Breast epithelium (tissue), 4 donors: ENCODE measurements around the gene CPD. TPM values are rescaled to one million over a fixed set of nuclear protein-coding genes. Genes with fewer than 3 reads are reported as not detected.

ENCODE experiments used
- DNase-seq, 2 donors: peaks; one replicate each; pipeline ENCODE4 v3.0.0-alpha.2; 2019; ENCODE audit warnings: low spot score in 2 of 2
- H3K27ac ChIP-seq, 2 donors: fragments of 200-600 bp; sonication (generic) in 1 of 2; one replicate each; pipeline ENCODE4 v1.5.1; 2016 to 2019; ENCODE audit warnings: mild to moderate bottlenecking in 1 of 2
- H3K27me3 ChIP-seq, 2 donors: fragments of 200-600 bp; sonication (generic) in 1 of 2; one replicate each; pipeline versions ENCODE4 v1.5.1 to v1.6.0; 2017 to 2019; ENCODE audit warnings: control low read depth in 1 of 2, mild to moderate bottlenecking in 1 of 2
- H3K36me3 ChIP-seq: fragments of 200-600 bp; one replicate; pipeline ENCODE4 v1.5.1; 2019
- H3K4me1 ChIP-seq, 2 donors: fragments of 200-600 bp; sonication (generic); one replicate each; pipeline ENCODE4 v1.5.1; 2016 to 2019; ENCODE audit warnings: control low read depth in 1 of 2
- H3K4me3 ChIP-seq, 3 donors: fragments of 200-600 bp; sonication (generic); 1 replicate in 2 of 3; 2 replicates in 1 of 3; pipeline ENCODE4 v1.5.1; 2016 to 2019; ENCODE audit warnings: mild to moderate bottlenecking in 3 of 3, moderate library complexity in 2 of 3
- H3K9me3 ChIP-seq, 2 donors: fragments of 200-600 bp; sonication (generic) in 1 of 2; one replicate each; pipeline ENCODE4 v1.5.1; 2016 to 2019; ENCODE audit warnings: control low read depth in 1 of 2
- CTCF ChIP-seq, 3 donors: fragments of 450-650 bp; IDR thresholded peaks; one replicate each; pipeline ENCODE4 v1.5.1; 2016 to 2017; ENCODE audit warnings: antibody characterized with exemption in 3 of 3, mild to moderate bottlenecking in 3 of 3, moderate library complexity in 3 of 3
- POLR2A ChIP-seq: fragments of 450-650 bp; IDR thresholded peaks from one replicate; pipeline ENCODE4 v1.6.1; 2016; ENCODE audit warnings: antibody characterized with exemption, mild to moderate bottlenecking, moderate library complexity
- POLR2AphosphoS5 ChIP-seq, 3 donors: sonication (generic); formaldehyde crosslinking; IDR thresholded peaks; one replicate each; pipeline ENCODE4 v1.6.1; 2017; ENCODE audit warnings: antibody characterized with exemption in 3 of 3
- intact Hi-C: fragments of 100-400 bp; cut with DNase I; formaldehyde crosslinking; loops from one replicate; pipeline ENCODE4 v1.15.1; 2023; ENCODE audit warnings: low total_unique reads
- total RNA-seq, 3 donors: library from RNA; depleted of rRNA; stranded (reverse); fragments of >200 nt; gene quantifications; one replicate each; pipeline ENCODE4 v1.1.0, GENCODE V29; 2016

The CPD gene
- total RNA-seq, 3 donors from 2014 or later: 74.1 to 110 (median 87.7) TPM

- H3K4me1 ChIP-seq: no peaks in the 10 kb centered on the region
- H3K9me3 ChIP-seq: no peaks in the 10 kb centered on the region
- no peaks in the 10 kb centered on the region for H3K27me3 ChIP-seq
- DNase-seq: no peak
- TF ChIP-seq CTCF (IDR thresholded peaks at IDR 0.05) (no peak), POLR2AphosphoS5 (IDR thresholded peaks at IDR 0.05) (no peak), POLR2A (no peak)
- H3K27ac ChIP-seq: no peak overlapping the region
- intact Hi-C loops: no loop called here
- H3K4me3 ChIP-seq: no peak overlapping the region
- H3K36me3 ChIP-seq: no peaks in the 10 kb centered on the region
These were observed 127.2 kb downstream of the CPD start for GRCh38 chr17:30505868-30506417.

- intact Hi-C loops: no loop called here
- TF ChIP-seq POLR2AphosphoS5 (IDR thresholded peaks at IDR 0.05): no peak
- no peak for TF ChIP-seq CTCF (IDR thresholded peaks at IDR 0.05)
- TF ChIP-seq POLR2A: no peak
- Histone ChIP-seq H3K27me3 (no peaks in the 10 kb centered on the region), H3K9me3 (no peaks in the 10 kb centered on the region), H3K4me3 (no peak overlapping the region), H3K27ac (no peak overlapping the region), H3K4me1 (no peaks in the 10 kb centered on the region), H3K36me3 (no peaks in the 10 kb centered on the region)
- DNase-seq: no peak
These were observed 127.8 kb downstream of the CPD start for GRCh38 chr17:30506481-30506880.

GRCh38 chr17:30513346-30513745, 134.6 kb downstream of the CPD start:
- no peaks in the 10 kb centered on the region for H3K36me3 ChIP-seq
- no peaks in the 10 kb centered on the region for H3K4me1 ChIP-seq
- no peaks in the 10 kb centered on the region for H3K9me3 ChIP-seq
- H3K4me3 ChIP-seq: no peak overlapping the region
- no peak overlapping the region for H3K27ac ChIP-seq
- DNase-seq: no peak
- no peaks in the 10 kb centered on the region for H3K27me3 ChIP-seq
- no peak for TF ChIP-seq CTCF (IDR thresholded peaks at IDR 0.05)
- intact Hi-C loops: no loop called here

GRCh38 chr17:30514895-30515596, 136.3 kb downstream of the CPD start:
- intact Hi-C loops: no loop called here
- Histone ChIP-seq H3K27ac (no peak overlapping the region), H3K9me3 (no peaks in the 10 kb centered on the region), H3K27me3 (no peaks in the 10 kb centered on the region), H3K4me1 (peaks cover 0 to 1% of the 10 kb centered on the region in 2 donors), H3K36me3 (peaks cover 4% of the 10 kb centered on the region), H3K4me3 (no peak overlapping the region)
- no peak for DNase-seq
- TF ChIP-seq CTCF (IDR thresholded peaks at IDR 0.05) (no peak), POLR2AphosphoS5 (IDR thresholded peaks at IDR 0.05) (no peak), POLR2A (no peak)

- Histone ChIP-seq H3K36me3 (peaks cover 9% of the 10 kb centered on the region), H3K27ac (no peak overlapping the region), H3K27me3 (no peaks in the 10 kb centered on the region), H3K4me1 (peaks cover 0 to 5% of the 10 kb centered on the region in 2 donors), H3K9me3 (no peaks in the 10 kb centered on the region), H3K4me3 (no peak overlapping the region)
- intact Hi-C loops: loop anchor here (2.0 kb wide), 1 partner anchor 35 kb away; no protein-coding TSS in a partner anchor
- no peak for DNase-seq
- TF ChIP-seq CTCF (IDR thresholded peaks at IDR 0.05) (no peak), POLR2A (no peak), POLR2AphosphoS5 (IDR thresholded peaks at IDR 0.05) (no peak)
These were observed 139.1 kb downstream of the CPD start for GRCh38 chr17:30517786-30518185.
